Osteoblast (primary cell): Measurements from ENCODE around the gene PKLR. TPM values are rescaled to one million over a fixed set of nuclear protein-coding genes. Genes with fewer than 3 reads are reported as not detected.
A peak's percentile ranks its signal among the peaks of the same experiment; 100 is the strongest.

Source experiments
- DNase-seq: peaks from one replicate; pipeline ENCODE4 v3.0.0; 2011; ENCODE audit warnings: low spot score, mixed read lengths; ENCODE audit not compliant: insufficient read length; ENCODE audit errors: missing footprints
- H2AFZ ChIP-seq: 2 replicates; pipeline ENCODE4 v1.6.0; 2011; ENCODE audit warnings: mild to moderate bottlenecking, low read length
- H3K27ac ChIP-seq: 2 replicates; pipeline ENCODE4 v1.5.1; 2011; ENCODE audit warnings: mild to moderate bottlenecking, low read depth, low read length, moderate library complexity
- H3K27me3 ChIP-seq: 2 replicates; pipeline ENCODE4 v1.6.0; 2012; ENCODE audit warnings: mild to moderate bottlenecking, control low read depth, inconsistent platforms, low read length, moderate library complexity; ENCODE audit not compliant: insufficient read depth
- H3K36me3 ChIP-seq: 2 replicates; pipeline ENCODE4 v1.5.1; 2011; ENCODE audit warnings: mild to moderate bottlenecking, low read length, control low read depth, moderate library complexity; ENCODE audit not compliant: insufficient read depth
- H3K4me1 ChIP-seq: 2 replicates; pipeline ENCODE4 v1.5.1; 2011; ENCODE audit warnings: mild to moderate bottlenecking, low read length, control low read depth, moderate library complexity; ENCODE audit not compliant: insufficient read depth
- H3K4me2 ChIP-seq: 2 replicates; pipeline ENCODE4 v1.6.0; 2011; ENCODE audit warnings: mild to moderate bottlenecking, low read length; ENCODE audit not compliant: insufficient read depth
- H3K4me3 ChIP-seq: fragments of 200-600 bp; sonication (generic); 3 replicates; pipeline ENCODE4 v1.5.1; 2012; ENCODE audit warnings: mild to moderate bottlenecking, low read length, inconsistent platforms; ENCODE audit not compliant: insufficient read depth
- H3K79me2 ChIP-seq: 2 replicates; pipeline ENCODE4 v1.6.0; 2012; ENCODE audit warnings: mild to moderate bottlenecking, low read length, control low read depth, inconsistent platforms; ENCODE audit not compliant: insufficient read depth
- H3K9me3 ChIP-seq: 2 replicates; pipeline ENCODE4 v1.5.1; 2011; ENCODE audit warnings: low read depth, low read length, control low read depth
- H4K20me1 ChIP-seq: 2 replicates; pipeline ENCODE4 v1.6.0; 2012; ENCODE audit warnings: mild to moderate bottlenecking, low read length, control low read depth; ENCODE audit not compliant: insufficient read depth
- total RNA-seq: library from RNA; depleted of rRNA; stranded (reverse); fragments of >200 nt; gene quantifications from 2 replicates; pipeline ENCODE4 v1.2.3, GENCODE V29; 2012
- TF ChIP-seq, protein P1 (sequence below): IDR thresholded peaks from 2 replicates; pipeline ENCODE4 v1.5.1; 2011; ENCODE audit warnings: mild to moderate bottlenecking, low read depth, low read length, moderate library complexity; ENCODE audit errors: extremely low read depth

The PKLR gene
- total RNA-seq, 1 donor: not detected

DNA sequence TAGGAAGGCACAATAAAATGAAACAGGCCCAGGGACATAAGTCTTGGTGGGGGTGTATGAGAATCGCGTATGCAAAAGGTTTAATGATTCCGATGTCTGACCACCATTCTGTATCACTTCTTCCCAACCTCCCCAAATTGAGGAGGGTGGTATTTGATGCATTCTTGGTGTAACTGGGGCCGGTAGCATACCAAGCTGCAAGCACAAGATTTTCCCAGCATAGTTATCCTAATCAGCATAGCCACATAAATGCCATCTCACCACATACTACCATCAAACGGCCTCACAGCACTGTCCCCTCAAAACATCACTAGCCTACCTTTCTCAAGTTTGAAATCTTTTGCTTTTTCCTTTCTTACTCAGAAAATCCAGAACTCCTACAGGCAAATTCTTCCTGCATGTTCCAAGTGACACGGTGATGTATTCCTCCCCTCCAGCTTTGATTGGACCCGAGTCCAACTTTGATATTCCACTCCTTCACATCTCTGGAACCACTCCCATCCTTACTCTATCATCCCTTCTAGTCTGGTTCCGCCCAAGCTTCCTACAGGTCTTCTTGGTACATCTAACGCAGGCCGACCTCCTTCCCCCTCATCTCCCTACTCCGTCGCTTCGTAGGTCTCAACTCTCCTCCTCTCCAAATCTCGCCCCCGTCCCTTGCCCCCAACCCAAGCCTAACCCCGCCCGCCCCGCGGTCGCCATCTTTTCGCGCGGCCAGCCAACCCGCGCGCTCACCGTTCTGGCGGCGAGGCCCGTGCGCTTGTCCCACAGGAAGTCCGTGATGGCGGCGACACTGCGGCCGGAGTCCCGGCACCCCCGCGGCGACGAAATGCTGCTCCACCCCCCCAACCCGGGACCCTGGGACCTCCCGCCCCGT is 28.5 kb downstream of the PKLR start:
- Histone ChIP-seq H3K27ac (peak overlapping the region; percentile 42), H3K27me3 (no peaks in the 10 kb centered on the region), H3K4me2 (peak overlapping the region; percentile 92), H3K9me3 (no peaks in the 10 kb centered on the region), H3K4me3 (peak overlapping the region; percentile 82), H3K36me3 (peaks cover 35% of the 10 kb centered on the region), H3K79me2 (peaks cover 39% of the 10 kb centered on the region), H4K20me1 (peaks cover 9% of the 10 kb centered on the region), H2AFZ (peak overlapping the region; percentile 74), H3K4me1 (peaks cover 17% of the 10 kb centered on the region)
- peak; percentile 96 for DNase-seq
- TF ChIP-seq, protein P1, sequence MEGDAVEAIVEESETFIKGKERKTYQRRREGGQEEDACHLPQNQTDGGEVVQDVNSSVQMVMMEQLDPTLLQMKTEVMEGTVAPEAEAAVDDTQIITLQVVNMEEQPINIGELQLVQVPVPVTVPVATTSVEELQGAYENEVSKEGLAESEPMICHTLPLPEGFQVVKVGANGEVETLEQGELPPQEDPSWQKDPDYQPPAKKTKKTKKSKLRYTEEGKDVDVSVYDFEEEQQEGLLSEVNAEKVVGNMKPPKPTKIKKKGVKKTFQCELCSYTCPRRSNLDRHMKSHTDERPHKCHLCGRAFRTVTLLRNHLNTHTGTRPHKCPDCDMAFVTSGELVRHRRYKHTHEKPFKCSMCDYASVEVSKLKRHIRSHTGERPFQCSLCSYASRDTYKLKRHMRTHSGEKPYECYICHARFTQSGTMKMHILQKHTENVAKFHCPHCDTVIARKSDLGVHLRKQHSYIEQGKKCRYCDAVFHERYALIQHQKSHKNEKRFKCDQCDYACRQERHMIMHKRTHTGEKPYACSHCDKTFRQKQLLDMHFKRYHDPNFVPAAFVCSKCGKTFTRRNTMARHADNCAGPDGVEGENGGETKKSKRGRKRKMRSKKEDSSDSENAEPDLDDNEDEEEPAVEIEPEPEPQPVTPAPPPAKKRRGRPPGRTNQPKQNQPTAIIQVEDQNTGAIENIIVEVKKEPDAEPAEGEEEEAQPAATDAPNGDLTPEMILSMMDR: no peak

- H3K4me1 ChIP-seq: peaks cover 7% of the 10 kb centered on the region
- H3K4me2 ChIP-seq: no peak overlapping the region
- no peaks in the 10 kb centered on the region for H3K27me3 ChIP-seq
- no peaks in the 10 kb centered on the region for H3K9me3 ChIP-seq
- no peak for DNase-seq
- TF ChIP-seq, protein P1: no peak
- no peak overlapping the region for H2AFZ ChIP-seq
- H3K27ac ChIP-seq: no peak overlapping the region
- H3K4me3 ChIP-seq: no peak overlapping the region
- peaks cover 39% of the 10 kb centered on the region for H3K79me2 ChIP-seq
- H3K36me3 ChIP-seq: peaks cover 66% of the 10 kb centered on the region
- peaks cover 9% of the 10 kb centered on the region for H4K20me1 ChIP-seq
Observed at GRCh38 chr1:155269381-155269780, 31.9 kb downstream of the PKLR start.

DNA sequence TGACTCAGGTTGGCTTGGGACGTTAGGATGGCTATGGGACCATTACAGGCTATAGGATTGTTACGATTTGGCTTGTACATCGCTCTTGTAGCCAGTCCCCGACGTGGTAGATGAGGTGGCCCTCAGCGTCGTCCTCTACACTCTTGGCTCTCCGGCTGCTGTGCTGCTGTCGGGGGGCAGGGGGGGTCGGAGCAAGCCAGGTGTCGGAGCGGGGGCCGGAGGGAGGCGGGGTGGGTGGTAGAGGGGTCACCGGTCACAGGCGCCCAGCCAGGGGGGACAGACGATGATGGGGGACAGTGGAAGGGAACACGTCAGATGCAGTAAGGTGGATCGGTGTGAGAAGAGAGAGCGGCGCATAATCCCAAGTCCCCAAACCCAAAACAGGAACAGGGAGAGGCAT is 32.6 kb downstream of the PKLR start:
- Histone ChIP-seq H3K4me2 (no peak overlapping the region), H3K27me3 (no peaks in the 10 kb centered on the region), H3K36me3 (peaks cover 74% of the 10 kb centered on the region), H3K4me1 (peaks cover 5% of the 10 kb centered on the region), H3K27ac (no peak overlapping the region), H2AFZ (no peak overlapping the region), H3K9me3 (no peaks in the 10 kb centered on the region), H4K20me1 (peaks cover 9% of the 10 kb centered on the region), H3K79me2 (peaks cover 36% of the 10 kb centered on the region), H3K4me3 (no peak overlapping the region)
- no peak for DNase-seq
- TF ChIP-seq, protein P1: no peak

- DNase-seq: peak; percentile 45
Observed at GRCh38 chr1:155267373-155267772, 33.9 kb downstream of the PKLR start.

More at GRCh38 chr1:155267373-155267772, 33.9 kb downstream of the PKLR start:
- H3K4me2 ChIP-seq: no peak overlapping the region
- H3K4me1 ChIP-seq: peaks cover 7% of the 10 kb centered on the region
- TF ChIP-seq, protein P1: no peak
- peaks cover 28% of the 10 kb centered on the region for H3K79me2 ChIP-seq
- peaks cover 83% of the 10 kb centered on the region for H3K36me3 ChIP-seq
- no peak overlapping the region for H3K4me3 ChIP-seq
- no peaks in the 10 kb centered on the region for H3K27me3 ChIP-seq
- H2AFZ ChIP-seq: no peak overlapping the region
- no peak overlapping the region for H3K27ac ChIP-seq
- peaks cover 6% of the 10 kb centered on the region for H4K20me1 ChIP-seq
- no peaks in the 10 kb centered on the region for H3K9me3 ChIP-seq
